Gastrocnemius medialis (tissue), 4 donors: Measurements from ENCODE around the gene PAK5. TPM values are rescaled to one million over a fixed set of nuclear protein-coding genes. Genes with fewer than 3 reads are reported as not detected.

Source experiments
- ATAC-seq, 2 donors: fragments of 150-250 bp; one replicate each; pipeline ENCODE4 v1.9.1; 2016
- DNase-seq, 2 donors: peaks; one replicate each; pipeline ENCODE4 v3.0.0-alpha.2; 2019
- H3K27ac ChIP-seq, 4 donors: fragments of 200-600 bp; sonication (generic); 1 replicate in 1 of 4; 2 replicates in 3 of 4; pipeline ENCODE4 v1.5.1; 2016 to 2018; ENCODE audit warnings: mild to moderate bottlenecking in 2 of 4, moderate library complexity in 1 of 4
- H3K27me3 ChIP-seq, 3 donors: fragments of 200-600 bp; sonication (generic) in 2 of 3; 1 replicate in 1 of 3; 2 replicates in 2 of 3; pipeline versions ENCODE4 v1.5.1 to v1.6.0; 2016 to 2019; ENCODE audit warnings: mild to moderate bottlenecking in 1 of 3, moderate library complexity in 1 of 3
- H3K36me3 ChIP-seq, 2 donors: fragments of 200-600 bp; sonication (generic) in 1 of 2; one replicate each; pipeline ENCODE4 v1.5.1; 2017 to 2018
- H3K4me1 ChIP-seq, 2 donors: fragments of 200-600 bp; sonication (generic) in 1 of 2; one replicate each; pipeline ENCODE4 v1.5.1; 2016 to 2017; ENCODE audit warnings: mild to moderate bottlenecking in 2 of 2
- H3K4me3 ChIP-seq, 4 donors: fragments of 200-600 bp; sonication (generic) in 3 of 4; 1 replicate in 1 of 4; 2 replicates in 3 of 4; pipeline ENCODE4 v1.5.1; 2016 to 2019; ENCODE audit warnings: mild to moderate bottlenecking in 2 of 4
- H3K9me3 ChIP-seq, 3 donors: fragments of 200-600 bp; sonication (generic) in 2 of 3; 1 replicate in 1 of 3; 2 replicates in 2 of 3; pipeline ENCODE4 v1.5.1; 2016 to 2019
- CTCF ChIP-seq, 5 experiments: fragments of 450-650 bp in 3 of 5; fragments of 200-600 bp in 2 of 5; sonication (generic) in 2 of 5; IDR thresholded peaks in 4 of 5; conservative IDR thresholded peaks in 1 of 5; 1 replicate in 4 of 5; 2 replicates in 1 of 5; pipeline ENCODE4 v1.5.1; 2016 to 2019; ENCODE audit warnings: antibody characterized with exemption in 5 of 5, mild to moderate bottlenecking in 3 of 5, moderate library complexity in 3 of 5
- POLR2A ChIP-seq, 2 donors: fragments of 450-650 bp; IDR thresholded peaks; one replicate each; pipeline ENCODE4 v1.6.1; 2017; ENCODE audit warnings: antibody characterized with exemption in 2 of 2, mild to moderate bottlenecking in 2 of 2, moderate library complexity in 2 of 2
- in situ Hi-C, 4 donors: fragments of 200-750 bp; cut with MboI; loops; one replicate each; pipeline versions ENCODE4 v1.15.0 to v1.8.0; 2017; ENCODE audit warnings: low sequenced_read_pairs in 4 of 4
- intact Hi-C: fragments of 100-400 bp; cut with DNase I; formaldehyde crosslinking; loops from one replicate; pipeline ENCODE4 v1.15.1; 2023; ENCODE audit warnings: low total_unique reads
- total RNA-seq, 4 donors: library from RNA; depleted of rRNA; stranded (reverse); fragments of >200 nt; gene quantifications; one replicate each; pipeline versions ENCODE4 v1.1.0 to v1.2.3, GENCODE V29; 2016

The PAK5 gene
- total RNA-seq, 4 donors from 2014 or later = not detected

- TF ChIP-seq POLR2A (IDR thresholded peaks at IDR 0.05) (no peak), CTCF (IDR thresholded peaks at IDR 0.05 in 4 of 5, conservative IDR thresholded peaks at IDR 0.05 in 1 of 5) (no peak)
Observed at GRCh38 chr20:9510911-9511310, 328.0 kb downstream of the PAK5 start.

GRCh38 chr20:9509246-9509645, 329.6 kb downstream of the PAK5 start:
- DNase-seq = no peak
- Histone ChIP-seq H3K36me3 (no peaks in the 10 kb centered on the region), H3K27me3 (peaks cover 43 to 63% (median 45%) of the 10 kb centered on the region in 3 donors), H3K4me3 (no peak overlapping the region), H3K27ac (no peak overlapping the region), H3K9me3 (no peaks in the 10 kb centered on the region), H3K4me1 (peaks cover 0 to 4% of the 10 kb centered on the region in 2 donors)
- in situ Hi-C loops (no loop called here), intact Hi-C loops (no loop called here)
- ATAC-seq = no peak
- TF ChIP-seq CTCF (IDR thresholded peaks at IDR 0.05 in 4 of 5, conservative IDR thresholded peaks at IDR 0.05 in 1 of 5) (no peak), POLR2A (IDR thresholded peaks at IDR 0.05) (no peak)

More at GRCh38 chr20:9510911-9511310, 328.0 kb downstream of the PAK5 start:
- ATAC-seq (no peak), DNase-seq (no peak)
- Histone ChIP-seq H3K4me3 (no peak overlapping the region), H3K27me3 (peaks cover 52 to 60% (median 53%) of the 10 kb centered on the region in 3 donors), H3K27ac (no peak overlapping the region), H3K4me1 (peaks cover 0 to 13% of the 10 kb centered on the region in 2 donors), H3K36me3 (no peaks in the 10 kb centered on the region), H3K9me3 (no peaks in the 10 kb centered on the region)
- intact Hi-C loops = no loop called here
- in situ Hi-C loops = no loop called here

GRCh38 chr20:9508696-9509178, 330.1 kb downstream of the PAK5 start:
- H3K9me3 ChIP-seq = no peaks in the 10 kb centered on the region
- peaks cover 39 to 58% (median 40%) of the 10 kb centered on the region in 3 donors for H3K27me3 ChIP-seq
- DNase-seq = no peak
- TF ChIP-seq POLR2A (IDR thresholded peaks at IDR 0.05) = no peak
- TF ChIP-seq CTCF (IDR thresholded peaks at IDR 0.05 in 4 of 5, conservative IDR thresholded peaks at IDR 0.05 in 1 of 5) = no peak
- no peak for ATAC-seq
- in situ Hi-C loops = no loop called here
- no peak overlapping the region for H3K4me3 ChIP-seq
- peaks cover 0 to 4% of the 10 kb centered on the region in 2 donors for H3K4me1 ChIP-seq
- H3K27ac ChIP-seq = no peak overlapping the region
- no peaks in the 10 kb centered on the region for H3K36me3 ChIP-seq
- intact Hi-C loops = no loop called here

- Histone ChIP-seq H3K27me3 (peaks cover 35 to 53% (median 38%) of the 10 kb centered on the region in 3 donors), H3K9me3 (no peaks in the 10 kb centered on the region), H3K36me3 (no peaks in the 10 kb centered on the region), H3K4me3 (no peak overlapping the region), H3K27ac (no peak overlapping the region), H3K4me1 (peaks cover 0 to 4% of the 10 kb centered on the region in 2 donors)
- no peak for DNase-seq
- intact Hi-C loops = no loop called here
- in situ Hi-C loops = no loop called here
- TF ChIP-seq POLR2A (IDR thresholded peaks at IDR 0.05) (no peak), CTCF (IDR thresholded peaks at IDR 0.05 in 4 of 5, conservative IDR thresholded peaks at IDR 0.05 in 1 of 5) (no peak)
- no peak for ATAC-seq
Observed at GRCh38 chr20:9508240-9508661, 330.6 kb downstream of the PAK5 start.
